IMR-90 (cell line): ENCODE measurements around the gene ZNF280C. TPM values are rescaled to one million over a fixed set of nuclear protein-coding genes. Genes with fewer than 3 reads are reported as not detected.

Source experiments
- ATAC-seq: fragments of 200-7000 bp; cut with Tn5 transposase; 2 replicates; pipeline ENCODE4 v1.9.1; 2020; ENCODE audit warnings: low read depth, mild to moderate bottlenecking, moderate library complexity
- BruUV-seq: library from RNA; stranded (reverse); fragments of 400-500 nt; replicated peaks from 2 replicates; lab custom pipeline; 2021; lab: Mats Ljungman, UMichigan
- CTCF ChIA-PET: fragments of 300-600 bp; formaldehyde crosslinking; extraction: SDS; loops from one replicate; lab custom pipeline; 2021; ENCODE audit warnings: antibody characterized with exemption; lab: Yijun Ruan, JAX
- POLR2A ChIA-PET: fragments of 300-600 bp; sonication (Branson Sonifier 250); formaldehyde crosslinking; loops from one replicate; lab custom pipeline; 2022; ENCODE audit warnings: antibody characterized with exemption; ENCODE audit not compliant: unreplicated experiment; lab: Charles Lee
- DNase-seq: peaks from one replicate; pipeline ENCODE4 v3.0.0; 2013
- H2AFZ ChIP-seq: replicated peaks from 2 replicates; pipeline ENCODE3; 2013; ENCODE audit warnings: low read length, mild to moderate bottlenecking; ENCODE audit not compliant: poor library complexity
- H2AK5ac ChIP-seq: 2 replicates; pipeline ENCODE4 v1.6.1; 2013; ENCODE audit warnings: low read depth, low read length, inconsistent platforms
- H2AK9ac ChIP-seq: replicated peaks from 2 replicates; pipeline ENCODE3; 2013; ENCODE audit warnings: mild to moderate bottlenecking, low read depth, low read length, moderate library complexity; ENCODE audit not compliant: poor library complexity
- H2BK120ac ChIP-seq: 2 replicates; pipeline ENCODE4 v1.6.1; 2013; ENCODE audit warnings: low read depth, low read length, inconsistent platforms
- H2BK15ac ChIP-seq: 3 replicates; pipeline ENCODE4 v1.6.1; 2013; ENCODE audit warnings: low read depth, low read length, inconsistent platforms
- H2BK20ac ChIP-seq: 2 replicates; pipeline ENCODE4 v1.6.1; 2013; ENCODE audit warnings: low read depth, mild to moderate bottlenecking, inconsistent platforms, low read length, moderate library complexity
- H2BK5ac ChIP-seq: 2 replicates; pipeline ENCODE4 v1.6.1; 2013; ENCODE audit warnings: mild to moderate bottlenecking, low read depth, low read length, inconsistent platforms; ENCODE audit not compliant: poor library complexity, severe bottlenecking
- H3K14ac ChIP-seq: replicated peaks from 2 replicates; pipeline ENCODE4 v1.6.1; 2013; ENCODE audit warnings: low read depth, low read length, inconsistent platforms
- H3K18ac ChIP-seq: 2 replicates; pipeline ENCODE4 v1.6.1; 2013; ENCODE audit warnings: low read depth, low read length, control low read depth
- H3K23ac ChIP-seq: 2 replicates; pipeline ENCODE4 v1.6.1; 2013; ENCODE audit warnings: low read depth, low read length, inconsistent platforms
- H3K27ac ChIP-seq: 2 replicates; pipeline ENCODE4 v1.5.1; 2013; ENCODE audit warnings: mild to moderate bottlenecking, control low read depth, low read length; ENCODE audit not compliant: insufficient read depth
- H3K27me3 ChIP-seq: 2 replicates; pipeline ENCODE4 v1.6.1; 2013; ENCODE audit warnings: low read length; ENCODE audit not compliant: control insufficient read depth, insufficient read depth
- H3K36me3 ChIP-seq: 2 replicates; pipeline ENCODE4 v1.6.1; 2013; ENCODE audit warnings: low read length, mixed read lengths; ENCODE audit not compliant: control insufficient read depth, insufficient read depth
- H3K4ac ChIP-seq: 2 replicates; pipeline ENCODE4 v1.6.1; 2013; ENCODE audit warnings: low read depth, low read length, inconsistent platforms
- H3K4me1 ChIP-seq: 2 replicates; pipeline ENCODE4 v1.6.1; 2013; ENCODE audit warnings: low read length, mixed read lengths; ENCODE audit not compliant: control insufficient read depth, insufficient read depth
- H3K4me2 ChIP-seq: 2 replicates; pipeline ENCODE4 v1.6.1; 2013; ENCODE audit warnings: low read depth, mild to moderate bottlenecking, control low read depth, low read length, moderate library complexity
- H3K4me3 ChIP-seq: 2 replicates; pipeline ENCODE4 v1.5.1; 2013; ENCODE audit warnings: low read depth, mild to moderate bottlenecking, control low read depth, low read length, moderate library complexity; ENCODE audit not compliant: insufficient read depth
- H3K56ac ChIP-seq: 2 replicates; pipeline ENCODE4 v1.6.1; 2013; ENCODE audit warnings: low read length, inconsistent platforms; ENCODE audit not compliant: insufficient read depth; ENCODE audit errors: extremely low read depth
- H3K79me1 ChIP-seq, 2 experiments: 2 replicates each; pipeline ENCODE4 v1.6.1; 2013; ENCODE audit warnings: low read length in 2 of 2, inconsistent platforms in 1 of 2, low read depth in 1 of 2
- H3K9ac ChIP-seq: 2 replicates; pipeline ENCODE4 v1.6.1; 2013; ENCODE audit warnings: low read depth, low read length, control low read depth
- H3K9me1 ChIP-seq: 2 replicates; pipeline ENCODE4 v1.6.1; 2013; ENCODE audit warnings: low read length, inconsistent platforms; ENCODE audit not compliant: insufficient read depth
- H3K9me3 ChIP-seq: 2 replicates; pipeline ENCODE4 v1.6.1; 2013; ENCODE audit warnings: low read length; ENCODE audit not compliant: control insufficient read depth, insufficient read depth
- H4K20me1 ChIP-seq: 2 replicates; pipeline ENCODE4 v1.6.1; 2013; ENCODE audit warnings: low read length, inconsistent platforms; ENCODE audit not compliant: insufficient read depth
- H4K5ac ChIP-seq: 2 replicates; pipeline ENCODE4 v1.6.1; 2013; ENCODE audit warnings: mild to moderate bottlenecking, low read depth, low read length, control low read depth
- H4K8ac ChIP-seq, 2 experiments: 2 replicates each; pipeline ENCODE4 v1.6.1; 2013; ENCODE audit warnings: low read depth in 2 of 2, low read length in 2 of 2, control low read depth in 1 of 2, inconsistent platforms in 1 of 2
- H4K91ac ChIP-seq: 2 replicates; pipeline ENCODE4 v1.6.1; 2013; ENCODE audit warnings: low read depth, low read length, inconsistent platforms; ENCODE audit not compliant: insufficient read depth
- MXI1 ChIP-seq: IDR thresholded peaks from 2 replicates; pipeline ENCODE4 v1.6.1; 2012; ENCODE audit warnings: low read depth, mild to moderate bottlenecking, low read length, moderate library complexity, borderline replicate concordance
- NFE2L2 ChIP-seq: fragments of 150-350 bp; IDR thresholded peaks from 2 replicates; pipeline ENCODE4 v1.6.1; 2016; ENCODE audit warnings: low read depth, mild to moderate bottlenecking, low read length
- POLR2A ChIP-seq: IDR thresholded peaks from 2 replicates; pipeline ENCODE4 v1.6.1; 2012; ENCODE audit warnings: mild to moderate bottlenecking, low read depth, low read length
- RCOR1 ChIP-seq: IDR thresholded peaks from 2 replicates; pipeline ENCODE4 v1.6.1; 2012; ENCODE audit warnings: mild to moderate bottlenecking, low read length, improper control_type of control experiment; ENCODE audit not compliant: insufficient replicate concordance
- SMC3 ChIP-seq: fragments of 150-350 bp; IDR thresholded peaks from 2 replicates; pipeline ENCODE4 v1.6.1; 2016; ENCODE audit warnings: low read depth, mild to moderate bottlenecking, antibody characterized with exemption, low read length, moderate library complexity
- WGBS, 2 experiments: methylation state at CpG; one replicate each; pipeline versions ENCODE4 v1.1.5 to v1.1.7; 2013; ENCODE audit warnings: missing lambda C conversion rate in 2 of 2; ENCODE audit not compliant: insufficient read length in 1 of 2; ENCODE audit errors: extremely low coverage in 2 of 2; 5-methylcytosine and 5-hydroxymethylcytosine counted together
- dilution Hi-C: fragments of 300-500 bp; cut with HindIII; formaldehyde crosslinking; loops from one replicate; pipeline ENCODE4 v1.14.3; 2018; ENCODE audit warnings: low sequenced_read_pairs; ENCODE audit not compliant: unreplicated experiment
- in situ Hi-C: fragments of 300-500 bp; cut with MboI; formaldehyde crosslinking; loops from 3 replicates; pipeline ENCODE4 v1.14.3; 2019; ENCODE audit warnings: low sequenced_read_pairs, inconsistent platforms, mixed read lengths
- intact Hi-C: fragments of 100-400 bp; cut with micrococcal nuclease; formaldehyde crosslinking; loops from 2 replicates; pipeline ENCODE4 v1.10.0; 2022
- polyA plus RNA-seq, 3 experiments: library from polyadenylated mRNA; depleted of rRNA; stranded (reverse); fragments of >200 nt; gene quantifications; 2 replicates each; pipeline ENCODE4 v1.2.3, GENCODE V29; 2012; ENCODE audit warnings: low replicate concordance in 1 of 3
- total RNA-seq: library from RNA; depleted of rRNA; stranded (reverse); fragments of >200 nt; gene quantifications from 2 replicates; pipeline ENCODE4 v1.2.3, GENCODE V29; 2012
- TF ChIP-seq, protein P1 (sequence below): fragments of 150-350 bp; IDR thresholded peaks from 2 replicates; pipeline ENCODE4 v1.6.1; 2016; ENCODE audit warnings: low read depth, mild to moderate bottlenecking, low read length, moderate library complexity, borderline replicate concordance

ZNF280C gene
- total and polyA plus RNA-seq, 2 of the 4 experiments (the other 2 are of a cell fraction), result 3.1 to 4.5 TPM

DNA sequence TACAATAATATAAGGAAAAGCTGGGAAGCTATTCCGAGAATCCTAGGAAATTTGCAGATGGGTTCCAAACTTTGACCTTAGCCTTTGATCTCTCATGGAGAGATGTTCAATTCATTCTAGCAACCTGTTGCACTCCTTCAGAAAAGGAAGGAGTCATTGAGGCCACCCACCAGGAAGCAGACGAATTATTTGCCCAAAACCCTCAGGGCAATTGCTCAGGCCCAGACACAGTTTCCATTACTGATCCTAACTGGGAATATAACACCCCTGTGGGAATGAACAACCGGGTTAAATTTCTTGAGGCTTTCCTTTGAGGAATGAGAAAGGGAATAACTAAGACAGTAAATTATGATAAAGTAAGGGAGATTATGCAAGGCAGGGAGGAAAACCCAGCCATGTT is 13.5 kb upstream of the ZNF280C start:
- no peak overlapping the region for H3K18ac ChIP-seq
- no peak overlapping the region for H2BK15ac ChIP-seq
- ATAC-seq, result no peak
- H3K79me1 ChIP-seq, result no peaks in the 10 kb centered on the region
- H3K36me3 ChIP-seq, result no peaks in the 10 kb centered on the region
- no peak overlapping the region for H2BK20ac ChIP-seq
- TF ChIP-seq SMC3, result no peak
- no peak for TF ChIP-seq MXI1
- no peak for TF ChIP-seq RCOR1
- no peak for TF ChIP-seq POLR2A
- TF ChIP-seq, protein P1, sequence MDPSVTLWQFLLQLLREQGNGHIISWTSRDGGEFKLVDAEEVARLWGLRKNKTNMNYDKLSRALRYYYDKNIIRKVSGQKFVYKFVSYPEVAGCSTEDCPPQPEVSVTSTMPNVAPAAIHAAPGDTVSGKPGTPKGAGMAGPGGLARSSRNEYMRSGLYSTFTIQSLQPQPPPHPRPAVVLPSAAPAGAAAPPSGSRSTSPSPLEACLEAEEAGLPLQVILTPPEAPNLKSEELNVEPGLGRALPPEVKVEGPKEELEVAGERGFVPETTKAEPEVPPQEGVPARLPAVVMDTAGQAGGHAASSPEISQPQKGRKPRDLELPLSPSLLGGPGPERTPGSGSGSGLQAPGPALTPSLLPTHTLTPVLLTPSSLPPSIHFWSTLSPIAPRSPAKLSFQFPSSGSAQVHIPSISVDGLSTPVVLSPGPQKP, result no peak
- no peak for TF ChIP-seq NFE2L2
- peaks cover 2% of the 10 kb centered on the region for H3K27me3 ChIP-seq
- in situ Hi-C loops (loop anchor here (25.0 kb wide), 1 partner anchor 105 kb away; the partner anchor contains the start of gene GPR119), intact Hi-C loops (no loop called here), dilution Hi-C loops (no loop called here)
- no peak overlapping the region for H3K56ac ChIP-seq
- H3K27ac ChIP-seq, result no peak overlapping the region
- no peak overlapping the region for H4K8ac ChIP-seq
- CTCF ChIA-PET, result no interaction called here
- no peak overlapping the region for H3K9ac ChIP-seq
- no CpG with 5 or more reads among the region's 3 CpGs for WGBS, 2 experiments
- H2AK5ac ChIP-seq, result no peak overlapping the region
- no peaks in the 10 kb centered on the region for H4K20me1 ChIP-seq
- POLR2A ChIA-PET, result no interaction called here
- H3K9me3 ChIP-seq, result no peaks in the 10 kb centered on the region
- H3K9me1 ChIP-seq, result no peaks in the 10 kb centered on the region
- no peak overlapping the region for H2BK120ac ChIP-seq
- H3K4me1 ChIP-seq, result no peaks in the 10 kb centered on the region
- no peak overlapping the region for H3K4me2 ChIP-seq
- H4K5ac ChIP-seq, result no peak overlapping the region
- no peak overlapping the region for H2AFZ ChIP-seq
- no peak overlapping the region for H2BK5ac ChIP-seq
- H3K14ac ChIP-seq, result no peak overlapping the region
- no peak overlapping the region for H3K23ac ChIP-seq
- H3K4ac ChIP-seq, result no peak overlapping the region
- H4K91ac ChIP-seq, result no peak overlapping the region
- H3K4me3 ChIP-seq, result no peak overlapping the region
- no peak overlapping the region for H2AK9ac ChIP-seq
- BruUV-seq, result no TSS peak
- DNase-seq, result no peak
